Measurements from ENCODE around the gene LTBP1. TPM values are rescaled to one million over a fixed set of nuclear protein-coding genes. Genes with fewer than 3 reads are reported as not detected.

Gene LTBP1
- total and polyA plus RNA-seq, 2 experiments from 2014 or later = 15.7 to 49.8 TPM

- H3K4me1 Mint-ChIP-seq = no peaks in the 10 kb centered on the region
- H3K36me3 Mint-ChIP-seq (ENCODE audit: low read depth) = no peaks in the 10 kb centered on the region
- Histone ChIP-seq H4K20me1 (replicated peaks; ENCODE audit: insufficient read depth) (no peaks in the 10 kb centered on the region), H3K4me3 (no peak overlapping the region), H3K4me2 (no peak overlapping the region), H3K27me3 (ENCODE audit: insufficient read depth) (no peaks in the 10 kb centered on the region), H3K4me1 (ENCODE audit: insufficient read depth) (no peaks in the 10 kb centered on the region), H3K27ac (ENCODE audit: low read depth) (no peak overlapping the region), H3K36me3 (ENCODE audit: insufficient read depth) (no peaks in the 10 kb centered on the region), H2AFZ (no peak overlapping the region), H3F3A (replicated peaks; ENCODE audit: low read depth) (no peaks in the 10 kb centered on the region), H3K79me2 (replicated peaks; ENCODE audit: insufficient read depth) (no peaks in the 10 kb centered on the region), H3K9me2 (ENCODE audit: insufficient read depth) (0 out of 2 replicates have a peak, but pooled peaks cover 7% of the 10 kb centered on the region)
- ATAC-seq (no peak), DNase-seq (ENCODE audit: low spot score) (no peak)
- no peaks in the 10 kb centered on the region for H3K27me3 Mint-ChIP-seq (ENCODE audit: insufficient read depth, low read depth, poor library complexity)
- no peak for TF ChIP-seq ZNF331 (CRISPR knock-in tag; IDR thresholded peaks at IDR 0.05; ENCODE audit: low read depth)
- TF ChIP-seq EZH2 (IDR thresholded peaks at IDR 0.05; ENCODE audit: low read depth, unreplicated experiment) = no peak
- no peak for TF ChIP-seq JUNB (IDR thresholded peaks at IDR 0.05; ENCODE audit: unreplicated experiment)
- no peak for TF ChIP-seq CTCF (conservative IDR thresholded peaks at IDR 0.05; ENCODE audit: low read depth in 2 of 2)
- TF ChIP-seq POLR2AphosphoS5 (IDR thresholded peaks at IDR 0.05; ENCODE audit: low read depth) = no peak
- no peak for TF ChIP-seq ZNF114 (CRISPR knock-in tag; IDR thresholded peaks at IDR 0.05)
- no peak for TF ChIP-seq STAT1 (IDR thresholded peaks at IDR 0.05; ENCODE audit: unreplicated experiment)
- no peak for TF ChIP-seq REST (IDR thresholded peaks at IDR 0.05; ENCODE audit: unreplicated experiment)
- no peak for TF ChIP-seq NANOG (IDR thresholded peaks at IDR 0.05; ENCODE audit: borderline replicate concordance)
- TF ChIP-seq CREB1 (CRISPR knock-in tag; IDR thresholded peaks at IDR 0.05; ENCODE audit: low read depth) = no peak
- TF ChIP-seq, protein P1, sequence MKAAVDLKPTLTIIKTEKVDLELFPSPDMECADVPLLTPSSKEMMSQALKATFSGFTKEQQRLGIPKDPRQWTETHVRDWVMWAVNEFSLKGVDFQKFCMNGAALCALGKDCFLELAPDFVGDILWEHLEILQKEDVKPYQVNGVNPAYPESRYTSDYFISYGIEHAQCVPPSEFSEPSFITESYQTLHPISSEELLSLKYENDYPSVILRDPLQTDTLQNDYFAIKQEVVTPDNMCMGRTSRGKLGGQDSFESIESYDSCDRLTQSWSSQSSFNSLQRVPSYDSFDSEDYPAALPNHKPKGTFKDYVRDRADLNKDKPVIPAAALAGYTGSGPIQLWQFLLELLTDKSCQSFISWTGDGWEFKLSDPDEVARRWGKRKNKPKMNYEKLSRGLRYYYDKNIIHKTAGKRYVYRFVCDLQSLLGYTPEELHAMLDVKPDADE (IDR thresholded peaks at IDR 0.05) = no peak
- TF ChIP-seq, protein P2, sequence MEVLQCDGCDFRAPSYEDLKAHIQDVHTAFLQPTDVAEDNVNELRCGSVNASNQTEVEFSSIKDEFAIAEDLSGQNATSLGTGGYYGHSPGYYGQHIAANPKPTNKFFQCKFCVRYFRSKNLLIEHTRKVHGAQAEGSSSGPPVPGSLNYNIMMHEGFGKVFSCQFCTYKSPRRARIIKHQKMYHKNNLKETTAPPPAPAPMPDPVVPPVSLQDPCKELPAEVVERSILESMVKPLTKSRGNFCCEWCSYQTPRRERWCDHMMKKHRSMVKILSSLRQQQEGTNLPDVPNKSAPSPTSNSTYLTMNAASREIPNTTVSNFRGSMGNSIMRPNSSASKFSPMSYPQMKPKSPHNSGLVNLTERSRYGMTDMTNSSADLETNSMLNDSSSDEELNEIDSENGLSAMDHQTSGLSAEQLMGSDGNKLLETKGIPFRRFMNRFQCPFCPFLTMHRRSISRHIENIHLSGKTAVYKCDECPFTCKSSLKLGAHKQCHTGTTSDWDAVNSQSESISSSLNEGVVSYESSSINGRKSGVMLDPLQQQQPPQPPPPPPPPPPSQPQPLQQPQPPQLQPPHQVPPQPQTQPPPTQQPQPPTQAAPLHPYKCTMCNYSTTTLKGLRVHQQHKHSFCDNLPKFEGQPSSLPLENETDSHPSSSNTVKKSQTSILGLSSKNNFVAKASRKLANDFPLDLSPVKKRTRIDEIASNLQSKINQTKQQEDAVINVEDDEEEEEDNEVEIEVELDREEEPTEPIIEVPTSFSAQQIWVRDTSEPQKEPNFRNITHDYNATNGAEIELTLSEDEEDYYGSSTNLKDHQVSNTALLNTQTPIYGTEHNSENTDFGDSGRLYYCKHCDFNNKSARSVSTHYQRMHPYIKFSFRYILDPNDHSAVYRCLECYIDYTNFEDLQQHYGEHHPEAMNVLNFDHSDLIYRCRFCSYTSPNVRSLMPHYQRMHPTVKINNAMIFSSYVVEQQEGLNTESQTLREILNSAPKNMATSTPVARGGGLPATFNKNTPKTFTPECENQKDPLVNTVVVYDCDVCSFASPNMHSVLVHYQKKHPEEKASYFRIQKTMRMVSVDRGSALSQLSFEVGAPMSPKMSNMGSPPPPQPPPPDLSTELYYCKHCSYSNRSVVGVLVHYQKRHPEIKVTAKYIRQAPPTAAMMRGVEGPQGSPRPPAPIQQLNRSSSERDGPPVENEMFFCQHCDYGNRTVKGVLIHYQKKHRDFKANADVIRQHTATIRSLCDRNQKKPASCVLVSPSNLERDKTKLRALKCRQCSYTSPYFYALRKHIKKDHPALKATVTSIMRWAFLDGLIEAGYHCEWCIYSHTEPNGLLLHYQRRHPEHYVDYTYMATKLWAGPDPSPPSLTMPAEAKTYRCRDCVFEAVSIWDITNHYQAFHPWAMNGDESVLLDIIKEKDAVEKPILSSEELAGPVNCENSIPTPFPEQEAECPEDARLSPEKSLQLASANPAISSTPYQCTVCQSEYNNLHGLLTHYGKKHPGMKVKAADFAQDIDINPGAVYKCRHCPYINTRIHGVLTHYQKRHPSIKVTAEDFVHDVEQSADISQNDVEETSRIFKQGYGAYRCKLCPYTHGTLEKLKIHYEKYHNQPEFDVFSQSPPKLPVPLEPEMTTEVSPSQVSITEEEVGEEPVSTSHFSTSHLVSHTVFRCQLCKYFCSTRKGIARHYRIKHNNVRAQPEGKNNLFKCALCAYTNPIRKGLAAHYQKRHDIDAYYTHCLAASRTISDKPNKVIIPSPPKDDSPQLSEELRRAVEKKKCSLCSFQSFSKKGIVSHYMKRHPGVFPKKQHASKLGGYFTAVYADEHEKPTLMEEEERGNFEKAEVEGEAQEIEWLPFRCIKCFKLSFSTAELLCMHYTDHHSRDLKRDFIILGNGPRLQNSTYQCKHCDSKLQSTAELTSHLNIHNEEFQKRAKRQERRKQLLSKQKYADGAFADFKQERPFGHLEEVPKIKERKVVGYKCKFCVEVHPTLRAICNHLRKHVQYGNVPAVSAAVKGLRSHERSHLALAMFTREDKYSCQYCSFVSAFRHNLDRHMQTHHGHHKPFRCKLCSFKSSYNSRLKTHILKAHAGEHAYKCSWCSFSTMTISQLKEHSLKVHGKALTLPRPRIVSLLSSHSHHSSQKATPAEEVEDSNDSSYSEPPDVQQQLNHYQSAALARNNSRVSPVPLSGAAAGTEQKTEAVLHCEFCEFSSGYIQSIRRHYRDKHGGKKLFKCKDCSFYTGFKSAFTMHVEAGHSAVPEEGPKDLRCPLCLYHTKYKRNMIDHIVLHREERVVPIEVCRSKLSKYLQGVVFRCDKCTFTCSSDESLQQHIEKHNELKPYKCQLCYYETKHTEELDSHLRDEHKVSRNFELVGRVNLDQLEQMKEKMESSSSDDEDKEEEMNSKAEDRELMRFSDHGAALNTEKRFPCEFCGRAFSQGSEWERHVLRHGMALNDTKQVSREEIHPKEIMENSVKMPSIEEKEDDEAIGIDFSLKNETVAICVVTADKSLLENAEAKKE (CRISPR knock-in tag; IDR thresholded peaks at IDR 0.05) = no peak
- no peak for TF ChIP-seq EZH2phosphoT487 (IDR thresholded peaks at IDR 0.05; ENCODE audit: unreplicated experiment)
- 0 out of 2 replicates have a peak overlapping the region, but pooled peaks have one; percentile 51 for H3K27ac Mint-ChIP-seq
- no peaks in the 10 kb centered on the region for H3K9me3 Mint-ChIP-seq
- H3K4me3 Mint-ChIP-seq = no peak overlapping the region
Measured at GRCh38 chr2:33340280-33340679, 393.5 kb downstream of the LTBP1 start.

All from GM23338 (cell line).